Prostate gland (tissue), 2 donors: Measurements from ENCODE around the gene RBM22.

Source experiments
- POLR2A ChIP-seq: fragments of 450-650 bp; IDR thresholded peaks from one replicate; pipeline ENCODE4 v1.6.1; 2016; ENCODE audit warnings: antibody characterized with exemption, mild to moderate bottlenecking
- POLR2AphosphoS5 ChIP-seq: sonication (generic); formaldehyde crosslinking; IDR thresholded peaks from one replicate; pipeline ENCODE4 v1.6.1; 2017; ENCODE audit warnings: antibody characterized with exemption
- TF ChIP-seq, protein P1 (sequence below), 4 experiments: fragments of 200-600 bp in 2 of 4; fragments of 450-650 bp in 2 of 4; sonication (generic) in 2 of 4; IDR thresholded peaks; 1 replicate in 3 of 4; 2 replicates in 1 of 4; pipeline ENCODE4 v1.5.1; 2016 to 2019; ENCODE audit warnings: antibody characterized with exemption in 4 of 4, mild to moderate bottlenecking in 2 of 4, moderate library complexity in 2 of 4

DNA sequence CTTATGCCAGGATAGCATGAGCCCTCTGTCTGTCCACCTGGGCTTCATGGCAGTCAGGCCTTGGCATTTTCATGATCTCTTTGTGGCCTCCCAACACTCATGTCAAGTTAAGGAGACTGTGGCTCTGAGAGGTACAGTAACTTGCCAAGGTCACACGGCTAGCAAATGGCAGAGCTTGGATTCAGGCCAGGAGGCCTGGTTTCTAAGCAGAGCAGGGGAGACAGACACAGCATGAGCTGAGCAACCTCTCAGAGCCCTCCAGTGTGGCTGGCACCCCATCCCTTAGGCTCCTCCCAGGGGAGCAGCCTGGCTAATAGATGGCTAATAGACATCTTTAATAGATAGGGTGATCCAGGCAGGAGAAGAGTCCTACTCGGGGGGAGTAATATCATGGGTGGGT lies 56.3 kb downstream of the RBM22 start:
- TF ChIP-seq, protein P1, sequence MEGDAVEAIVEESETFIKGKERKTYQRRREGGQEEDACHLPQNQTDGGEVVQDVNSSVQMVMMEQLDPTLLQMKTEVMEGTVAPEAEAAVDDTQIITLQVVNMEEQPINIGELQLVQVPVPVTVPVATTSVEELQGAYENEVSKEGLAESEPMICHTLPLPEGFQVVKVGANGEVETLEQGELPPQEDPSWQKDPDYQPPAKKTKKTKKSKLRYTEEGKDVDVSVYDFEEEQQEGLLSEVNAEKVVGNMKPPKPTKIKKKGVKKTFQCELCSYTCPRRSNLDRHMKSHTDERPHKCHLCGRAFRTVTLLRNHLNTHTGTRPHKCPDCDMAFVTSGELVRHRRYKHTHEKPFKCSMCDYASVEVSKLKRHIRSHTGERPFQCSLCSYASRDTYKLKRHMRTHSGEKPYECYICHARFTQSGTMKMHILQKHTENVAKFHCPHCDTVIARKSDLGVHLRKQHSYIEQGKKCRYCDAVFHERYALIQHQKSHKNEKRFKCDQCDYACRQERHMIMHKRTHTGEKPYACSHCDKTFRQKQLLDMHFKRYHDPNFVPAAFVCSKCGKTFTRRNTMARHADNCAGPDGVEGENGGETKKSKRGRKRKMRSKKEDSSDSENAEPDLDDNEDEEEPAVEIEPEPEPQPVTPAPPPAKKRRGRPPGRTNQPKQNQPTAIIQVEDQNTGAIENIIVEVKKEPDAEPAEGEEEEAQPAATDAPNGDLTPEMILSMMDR (IDR thresholded peaks at IDR 0.05): no peak
- no peak for TF ChIP-seq POLR2A
- no peak for TF ChIP-seq POLR2AphosphoS5
